IPS DF 4.7 (cell line): ENCODE measurements around the gene CTDP1.

ENCODE experiments used
- DNase-seq: peaks from one replicate; pipeline ENCODE4 v3.0.0-alpha.2; 2013; ENCODE audit warnings: low spot score; ENCODE audit errors: extremely low read depth

The CTDP1 gene

GRCh38 chr18:79781331-79781941, 101.8 kb downstream of the CTDP1 start:
- DNase-seq, result no peak

- DNase-seq, result no peak
Measured at GRCh38 chr18:79782566-79783308, 103.1 kb downstream of the CTDP1 start.

- no peak for DNase-seq
Measured at GRCh38 chr18:79784071-79784913, 104.7 kb downstream of the CTDP1 start.

GRCh38 chr18:79784965-79785770, 105.6 kb downstream of the CTDP1 start:
- no peak for DNase-seq

GRCh38 chr18:79785831-79786230, 106.2 kb downstream of the CTDP1 start:
- DNase-seq, result no peak

- DNase-seq, result no peak
Measured at GRCh38 chr18:79786304-79786703, 106.7 kb downstream of the CTDP1 start.

- no peak for DNase-seq
Measured at GRCh38 chr18:79786786-79787526, 107.4 kb downstream of the CTDP1 start.

- DNase-seq, result no peak
Measured at GRCh38 chr18:79787527-79787864, 107.9 kb downstream of the CTDP1 start.

- no peak for DNase-seq
Measured at GRCh38 chr18:79787865-79788733, 108.5 kb downstream of the CTDP1 start.

- DNase-seq, result no peak
Measured at GRCh38 chr18:79788734-79789085, 109.1 kb downstream of the CTDP1 start.

GRCh38 chr18:79789091-79789891, 109.7 kb downstream of the CTDP1 start:
- no peak for DNase-seq

- DNase-seq, result no peak
Measured at GRCh38 chr18:79789901-79790890, 110.6 kb downstream of the CTDP1 start.

GRCh38 chr18:79790996-79791972, 111.7 kb downstream of the CTDP1 start:
- DNase-seq, result no peak

GRCh38 chr18:79792096-79792987, 112.7 kb downstream of the CTDP1 start:
- no peak for DNase-seq

GRCh38 chr18:79792988-79793355, 113.4 kb downstream of the CTDP1 start:
- DNase-seq, result no peak

- DNase-seq, result no peak
Measured at GRCh38 chr18:79794846-79795245, 115.2 kb downstream of the CTDP1 start.
